ENCODE data around the gene HCRTR1. TPM values are rescaled to one million over a fixed set of nuclear protein-coding genes. Genes with fewer than 3 reads are reported as not detected.

Gene HCRTR1
- total RNA-seq, 2 experiments from 2014 or later: not detected

DNA sequence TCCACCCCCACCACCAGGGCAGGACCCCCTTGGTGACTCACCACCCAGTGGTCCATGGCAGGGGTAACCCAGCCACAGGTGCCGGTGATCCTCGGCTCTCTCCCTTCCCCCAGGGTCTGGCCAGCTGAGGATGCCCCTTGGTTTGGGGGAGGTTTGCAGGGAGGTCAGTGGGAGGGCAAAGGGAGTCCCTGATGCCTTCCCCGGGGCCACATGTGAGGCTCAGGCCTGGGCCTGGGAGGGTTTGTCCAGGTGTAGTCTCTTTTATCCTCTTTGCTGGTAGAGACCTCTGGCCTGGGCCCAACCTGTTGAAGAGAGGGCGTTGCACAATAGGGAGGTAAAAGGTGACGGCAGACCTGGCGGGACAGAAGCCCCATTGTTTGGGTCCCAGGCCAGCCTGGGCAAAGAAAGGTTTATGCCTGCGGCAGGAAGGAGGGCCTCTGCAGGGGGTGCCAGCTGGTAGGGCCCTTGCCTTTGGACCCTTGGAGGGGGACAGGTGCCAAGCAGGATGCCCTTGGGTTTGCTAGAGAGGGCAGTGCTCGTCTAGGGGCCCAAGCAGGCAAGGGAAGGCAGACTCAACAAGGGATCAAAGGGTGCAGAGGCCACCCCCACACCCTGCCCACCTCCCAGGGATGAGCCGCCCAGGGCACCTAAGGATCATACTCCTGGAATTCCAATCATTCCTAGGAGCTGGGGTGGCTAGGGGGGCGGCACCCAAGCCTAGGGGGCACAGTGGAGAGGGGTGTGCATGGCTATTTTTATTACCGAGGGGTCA, 41.9 kb upstream of the HCRTR1 start:
- Mint-ChIP-seq H3K4me1 (ENCODE audit: low read depth) (peaks cover 1% of the 10 kb centered on the region), H3K36me3 (ENCODE audit: low read depth) (no peaks in the 10 kb centered on the region), H3K27me3 (ENCODE audit: low read depth) (peaks cover 13% of the 10 kb centered on the region), H3K27ac (no peak overlapping the region), H3K4me3 (no peak overlapping the region), H3K9me3 (no peaks in the 10 kb centered on the region)
- DNase-seq: no peak
- CTCF ChIA-PET: no interaction called here
- intact Hi-C loops (cut with micrococcal nuclease): no loop called here

DNA sequence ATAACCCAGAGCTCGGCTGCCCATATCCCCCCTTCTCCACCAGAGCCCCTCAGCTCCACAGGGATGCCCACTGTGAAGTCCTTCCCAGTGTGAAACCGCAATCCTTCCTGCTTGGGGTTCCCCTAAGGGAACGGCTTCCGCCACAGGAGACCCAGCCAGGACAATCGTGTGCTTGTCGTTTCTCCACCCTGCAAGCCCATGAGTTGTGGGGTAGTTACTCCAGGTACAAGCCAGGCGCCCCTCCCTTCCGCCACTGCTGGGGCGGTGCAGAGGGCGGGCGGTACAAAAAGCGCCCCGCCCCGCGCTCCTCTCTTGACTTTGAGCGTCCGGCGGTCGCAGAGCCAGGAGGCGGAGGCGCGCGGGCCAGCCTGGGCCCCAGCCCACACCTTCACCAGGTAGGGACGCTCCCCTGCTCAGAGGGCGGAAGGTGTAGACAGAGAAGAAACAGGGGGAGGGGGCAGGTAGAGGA, 41.3 kb upstream of the HCRTR1 start, which contains the start of gene TINAGL1:
TINAGL1 (plus strand) TSS at position 315 of the 469 bp plus-strand sequence. CDS start 634 bp downstream, outside the sequence.
- no peak within 1 kb of the TSS for H3K27ac Mint-ChIP-seq
- CTCF ChIA-PET: no interaction called here
- no peaks in the 10 kb centered on the region for H3K9me3 Mint-ChIP-seq
- peaks cover 11% of the 10 kb centered on the region for H3K27me3 Mint-ChIP-seq (ENCODE audit: low read depth)
- intact Hi-C loops (cut with micrococcal nuclease): no loop called here
- DNase-seq: no peak
- no peaks in the 10 kb centered on the region for H3K36me3 Mint-ChIP-seq (ENCODE audit: low read depth)
- H3K4me1 Mint-ChIP-seq (ENCODE audit: low read depth): peaks cover 1% of the 10 kb centered on the region
- H3K4me3 Mint-ChIP-seq: no peak within 1 kb of the TSS

DNA sequence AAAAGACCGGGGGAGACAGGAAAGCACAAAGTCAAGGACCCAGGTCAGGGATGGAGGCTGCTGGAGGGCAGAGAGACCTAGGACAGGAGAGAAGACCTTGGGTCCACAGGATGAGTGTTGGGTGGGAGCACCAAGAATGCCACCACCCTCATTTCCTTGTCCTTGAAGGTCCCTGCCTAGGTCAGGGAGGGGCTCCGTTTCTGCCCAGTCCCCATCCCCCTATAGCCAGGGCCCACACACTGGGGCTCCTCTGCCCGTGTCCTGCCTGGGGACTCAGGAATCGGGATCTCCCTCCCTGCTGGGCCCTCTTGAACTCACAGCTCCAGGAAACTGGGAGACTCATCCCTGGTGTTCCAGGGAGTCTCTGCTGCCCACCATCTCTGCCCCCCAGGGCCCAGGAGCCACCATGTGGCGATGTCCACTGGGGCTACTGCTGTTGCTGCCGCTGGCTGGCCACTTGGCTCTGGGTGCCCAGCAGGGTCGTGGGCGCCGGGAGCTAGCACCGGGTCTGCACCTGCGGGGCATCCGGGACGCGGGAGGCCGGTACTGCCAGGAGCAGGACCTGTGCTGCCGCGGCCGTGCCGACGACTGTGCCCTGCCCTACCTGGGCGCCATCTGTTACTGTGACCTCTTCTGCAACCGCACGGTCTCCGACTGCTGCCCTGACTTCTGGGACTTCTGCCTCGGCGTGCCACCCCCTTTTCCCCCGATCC, 40.6 kb upstream of the HCRTR1 start:
- intact Hi-C loops (cut with micrococcal nuclease): no loop called here
- Mint-ChIP-seq H3K9me3 (no peaks in the 10 kb centered on the region), H3K36me3 (ENCODE audit: low read depth) (no peaks in the 10 kb centered on the region), H3K4me3 (no peak overlapping the region), H3K27me3 (ENCODE audit: low read depth) (peaks cover 11% of the 10 kb centered on the region), H3K27ac (no peak overlapping the region), H3K4me1 (ENCODE audit: low read depth) (peaks cover 1% of the 10 kb centered on the region)
- CTCF ChIA-PET: no interaction called here
- no peak for DNase-seq

DNA sequence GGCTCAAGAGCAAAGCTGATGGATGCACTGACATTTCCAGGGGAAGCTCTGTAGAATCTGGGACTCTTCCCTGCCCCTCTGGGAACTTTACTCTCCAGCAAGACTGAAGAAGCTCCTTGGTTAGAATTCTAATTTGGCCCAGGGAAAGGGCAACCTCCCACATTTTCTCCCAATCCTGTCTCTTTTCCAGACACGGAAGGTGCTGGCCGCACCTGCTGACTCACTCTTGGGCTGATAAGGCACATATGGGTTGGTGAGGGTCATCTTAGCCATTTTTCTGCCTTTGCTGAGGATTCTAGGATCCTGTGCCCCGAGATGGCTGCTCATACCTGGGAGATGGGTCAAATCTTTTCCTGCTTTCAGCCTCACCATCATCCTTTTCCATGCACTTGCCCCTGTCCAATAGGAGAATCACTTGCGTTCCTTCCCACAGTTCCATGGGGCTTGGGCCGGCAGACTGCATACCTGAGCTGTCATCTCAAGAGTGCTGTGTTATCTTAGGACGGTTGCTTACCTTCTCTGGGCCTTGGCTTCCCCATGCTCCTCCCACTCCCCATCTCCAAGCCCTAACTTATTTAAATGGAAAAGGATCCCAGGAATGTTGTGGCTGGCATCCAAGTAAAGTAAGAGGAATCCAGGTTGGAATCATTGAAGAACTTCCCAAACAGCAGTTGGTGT, 39.8 kb upstream of the HCRTR1 start:
- CTCF ChIA-PET: interaction anchor here (1.6 kb wide), 1 partner anchor 12 kb away, joined by 5 read pairs; no protein-coding TSS in a partner anchor
- Mint-ChIP-seq H3K36me3 (ENCODE audit: low read depth) (no peaks in the 10 kb centered on the region), H3K4me1 (ENCODE audit: low read depth) (peaks cover 1% of the 10 kb centered on the region), H3K4me3 (no peak overlapping the region), H3K9me3 (no peaks in the 10 kb centered on the region), H3K27ac (no peak overlapping the region), H3K27me3 (ENCODE audit: low read depth) (peaks cover 11% of the 10 kb centered on the region)
- intact Hi-C loops (cut with micrococcal nuclease): no loop called here
- no peak for DNase-seq

DNA sequence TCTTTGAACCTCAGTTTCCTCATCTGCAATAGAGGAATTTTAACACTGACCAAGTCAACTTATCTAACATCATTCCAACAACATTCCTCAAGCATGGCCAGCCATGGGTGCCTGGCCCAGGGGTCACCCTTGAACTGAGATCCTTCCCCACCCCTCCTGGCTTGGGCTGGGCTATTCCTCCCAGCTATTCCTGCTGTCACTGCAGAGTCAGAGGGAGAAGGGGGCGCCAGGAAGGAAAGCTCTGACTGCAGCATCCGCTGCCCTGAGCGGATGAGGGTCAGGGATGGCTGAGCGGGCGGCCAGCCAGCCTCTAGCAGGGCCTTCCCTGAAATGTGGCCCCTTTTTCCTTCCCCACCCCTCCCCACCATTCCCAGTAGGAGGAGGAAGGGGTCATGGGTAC, 38.1 kb upstream of the HCRTR1 start:
- Mint-ChIP-seq H3K9me3 (no peaks in the 10 kb centered on the region), H3K4me3 (no peak overlapping the region), H3K27ac (no peak overlapping the region), H3K27me3 (ENCODE audit: low read depth) (peaks cover 11% of the 10 kb centered on the region), H3K4me1 (ENCODE audit: low read depth) (peaks cover 1% of the 10 kb centered on the region), H3K36me3 (ENCODE audit: low read depth) (no peaks in the 10 kb centered on the region)
- CTCF ChIA-PET: interaction anchor here (1.2 kb wide), 1 partner anchor 16 kb away, joined by 5 read pairs; no protein-coding TSS in a partner anchor
- intact Hi-C loops (cut with micrococcal nuclease): no loop called here
- no peak for DNase-seq

DNA sequence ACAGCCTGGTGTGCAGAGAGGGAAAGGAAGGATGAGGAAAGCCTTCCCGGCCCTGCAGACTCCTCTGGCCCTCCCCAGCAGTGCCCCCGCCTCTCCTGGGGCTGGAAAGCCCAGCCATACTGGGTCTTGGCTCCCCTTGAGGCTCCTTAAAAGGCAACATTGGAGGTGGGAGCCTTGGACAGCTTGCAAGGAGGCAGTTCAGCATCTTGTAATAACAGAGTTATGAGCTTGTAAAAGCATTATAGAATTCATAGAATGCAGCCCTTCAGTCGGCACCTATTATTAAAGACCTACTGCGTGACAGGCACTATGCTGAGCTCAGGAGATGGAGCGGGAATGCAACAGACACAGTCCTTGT, 37.0 kb upstream of the HCRTR1 start:
- H3K4me3 Mint-ChIP-seq: no peak overlapping the region
- peaks cover 1% of the 10 kb centered on the region for H3K4me1 Mint-ChIP-seq (ENCODE audit: low read depth)
- H3K27ac Mint-ChIP-seq: no peak overlapping the region
- peaks cover 10% of the 10 kb centered on the region for H3K27me3 Mint-ChIP-seq (ENCODE audit: low read depth)
- DNase-seq: no peak
- CTCF ChIA-PET: interaction anchor here (1.2 kb wide), 1 partner anchor 31 kb away, joined by 3 read pairs; no protein-coding TSS in a partner anchor
- no peaks in the 10 kb centered on the region for H3K9me3 Mint-ChIP-seq
- no peaks in the 10 kb centered on the region for H3K36me3 Mint-ChIP-seq (ENCODE audit: low read depth)
- intact Hi-C loops (cut with micrococcal nuclease): no loop called here

DNA sequence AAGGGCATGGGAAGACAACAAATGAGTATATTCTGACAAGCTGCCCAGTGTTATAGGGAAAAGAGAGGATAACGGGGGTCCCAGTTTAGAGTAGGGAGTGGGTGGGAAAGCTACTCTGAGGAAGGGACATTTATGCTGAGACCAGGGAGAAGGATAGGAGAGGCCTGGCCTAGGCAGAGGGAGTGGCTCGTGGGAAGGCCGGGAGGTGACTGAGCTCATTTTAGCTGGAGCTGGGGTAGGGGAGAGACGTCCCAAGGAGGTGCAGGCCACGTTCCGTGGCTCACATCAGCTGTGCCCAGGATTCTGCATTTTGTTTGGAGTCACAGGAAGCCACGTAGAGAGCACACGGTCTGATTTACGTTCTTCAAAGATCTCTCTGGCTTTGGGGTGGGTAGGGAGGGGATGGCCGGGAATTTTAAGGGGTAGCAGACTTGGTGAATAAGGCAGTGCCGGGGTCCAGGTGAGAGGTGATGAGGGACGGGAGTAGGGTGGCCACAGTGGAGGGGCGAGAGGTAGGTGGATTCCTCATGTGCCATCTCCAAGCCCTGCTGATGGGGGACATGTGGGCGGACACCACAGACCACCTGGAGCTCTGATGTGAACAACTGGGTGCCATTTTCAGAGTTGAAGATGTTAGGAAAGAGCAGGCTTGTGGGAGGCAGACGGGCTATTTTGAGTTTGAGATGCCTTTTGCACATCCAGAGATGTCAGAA, 36.4 kb upstream of the HCRTR1 start:
- Mint-ChIP-seq H3K9me3 (no peaks in the 10 kb centered on the region), H3K36me3 (ENCODE audit: low read depth) (no peaks in the 10 kb centered on the region), H3K4me3 (no peak overlapping the region), H3K27me3 (ENCODE audit: low read depth) (peaks cover 7% of the 10 kb centered on the region), H3K27ac (no peak overlapping the region), H3K4me1 (ENCODE audit: low read depth) (peaks cover under 1% of the 10 kb centered on the region)
- CTCF ChIA-PET: interaction anchor here (1.2 kb wide), 1 partner anchor 32 kb away, joined by 3 read pairs; no protein-coding TSS in a partner anchor
- DNase-seq: no peak
- intact Hi-C loops (cut with micrococcal nuclease): no loop called here

DNA sequence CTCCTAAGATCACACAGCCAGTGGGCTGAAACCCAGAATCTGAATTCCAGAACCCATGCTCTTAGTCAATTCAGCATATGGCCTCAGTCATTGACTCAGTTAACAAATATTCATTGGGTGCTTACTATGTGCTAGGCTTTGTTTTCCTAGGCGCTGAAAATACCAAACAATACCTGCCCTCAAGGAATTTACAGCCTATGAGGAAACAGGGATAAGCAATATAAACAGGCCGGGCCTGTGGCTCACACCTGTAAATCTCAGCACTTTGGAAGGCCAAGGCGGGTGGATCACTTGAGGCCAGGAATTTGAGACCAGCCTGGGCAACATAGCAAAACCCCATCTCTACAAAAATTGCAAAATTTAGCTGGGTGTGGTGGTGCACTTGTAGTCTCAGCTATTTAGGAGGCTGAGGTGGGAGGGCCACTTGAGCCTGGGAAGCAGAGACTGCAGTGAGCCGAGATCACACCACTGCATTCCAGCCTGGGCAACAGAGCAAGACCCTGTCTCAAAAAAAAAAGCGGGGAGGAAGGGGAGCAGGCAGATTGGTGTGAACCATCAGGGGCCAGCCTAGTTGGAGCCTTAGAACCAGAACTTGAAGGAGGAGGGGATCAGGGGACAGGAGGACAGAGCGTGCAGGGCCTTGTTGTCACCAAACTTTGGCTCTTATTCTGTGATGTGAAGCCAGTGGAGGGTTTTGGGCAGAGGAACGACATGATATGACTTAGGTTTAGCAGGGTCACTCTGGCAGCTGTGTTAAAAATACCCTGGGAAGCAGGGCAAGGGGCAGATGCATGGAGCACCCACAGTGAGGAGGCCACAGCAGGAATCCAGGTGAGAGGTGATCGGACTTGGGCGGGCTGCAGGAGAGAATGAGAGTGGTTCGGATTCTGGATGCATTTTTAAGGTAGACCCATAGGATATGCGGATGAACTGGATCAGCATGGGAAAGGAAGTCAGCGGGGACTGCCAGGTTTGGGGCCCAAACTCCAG, 35.4 kb upstream of the HCRTR1 start:
- CTCF ChIA-PET: no interaction called here
- Mint-ChIP-seq H3K36me3 (ENCODE audit: low read depth) (no peaks in the 10 kb centered on the region), H3K27me3 (ENCODE audit: low read depth) (peaks cover 2% of the 10 kb centered on the region), H3K4me1 (ENCODE audit: low read depth) (no peaks in the 10 kb centered on the region), H3K27ac (no peak overlapping the region), H3K9me3 (no peaks in the 10 kb centered on the region), H3K4me3 (no peak overlapping the region)
- DNase-seq: no peak
- intact Hi-C loops (cut with micrococcal nuclease): no loop called here

DNA sequence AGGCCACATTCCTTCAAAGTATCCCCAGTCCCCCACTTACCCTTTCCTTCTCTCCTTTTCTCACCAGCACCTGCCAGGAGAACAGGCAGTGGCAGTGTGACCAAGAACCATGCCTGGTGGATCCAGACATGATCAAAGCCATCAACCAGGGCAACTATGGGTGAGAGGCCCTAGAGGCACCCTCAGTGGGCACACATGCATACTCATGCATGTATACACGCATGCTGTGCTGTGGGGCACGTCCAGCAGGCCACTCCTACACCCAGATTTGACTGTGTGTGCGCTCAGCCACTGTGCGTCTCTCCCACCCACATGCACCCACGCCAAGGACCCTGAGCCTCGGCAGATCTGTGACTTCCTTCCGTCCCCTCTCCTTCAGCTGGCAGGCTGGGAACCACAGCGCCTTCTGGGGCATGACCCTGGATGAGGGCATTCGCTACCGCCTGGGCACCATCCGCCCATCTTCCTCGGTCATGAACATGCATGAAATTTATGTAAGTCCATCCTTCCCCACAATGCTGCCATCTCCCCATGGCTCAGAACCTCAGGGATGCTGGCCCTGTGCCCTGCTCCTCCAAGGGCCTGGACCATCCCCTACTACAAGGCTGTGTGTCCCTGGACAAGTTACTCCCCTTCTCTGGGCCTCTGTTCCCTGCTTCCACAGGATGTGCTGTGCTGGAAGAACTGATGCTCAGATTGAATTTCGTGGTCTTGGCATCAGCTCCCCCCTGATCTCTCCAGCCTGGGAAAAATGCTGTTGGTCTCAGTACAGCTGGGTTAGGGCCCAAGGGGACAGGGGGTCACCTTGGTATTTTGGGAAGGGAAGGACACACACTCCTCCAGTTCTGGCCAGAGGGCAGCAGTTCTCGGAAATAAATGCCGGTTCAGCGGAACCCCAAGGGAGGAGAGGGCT, 34.2 kb upstream of the HCRTR1 start:
- Mint-ChIP-seq H3K27me3 (ENCODE audit: low read depth) (peaks cover 8% of the 10 kb centered on the region), H3K9me3 (no peaks in the 10 kb centered on the region)

DNA sequence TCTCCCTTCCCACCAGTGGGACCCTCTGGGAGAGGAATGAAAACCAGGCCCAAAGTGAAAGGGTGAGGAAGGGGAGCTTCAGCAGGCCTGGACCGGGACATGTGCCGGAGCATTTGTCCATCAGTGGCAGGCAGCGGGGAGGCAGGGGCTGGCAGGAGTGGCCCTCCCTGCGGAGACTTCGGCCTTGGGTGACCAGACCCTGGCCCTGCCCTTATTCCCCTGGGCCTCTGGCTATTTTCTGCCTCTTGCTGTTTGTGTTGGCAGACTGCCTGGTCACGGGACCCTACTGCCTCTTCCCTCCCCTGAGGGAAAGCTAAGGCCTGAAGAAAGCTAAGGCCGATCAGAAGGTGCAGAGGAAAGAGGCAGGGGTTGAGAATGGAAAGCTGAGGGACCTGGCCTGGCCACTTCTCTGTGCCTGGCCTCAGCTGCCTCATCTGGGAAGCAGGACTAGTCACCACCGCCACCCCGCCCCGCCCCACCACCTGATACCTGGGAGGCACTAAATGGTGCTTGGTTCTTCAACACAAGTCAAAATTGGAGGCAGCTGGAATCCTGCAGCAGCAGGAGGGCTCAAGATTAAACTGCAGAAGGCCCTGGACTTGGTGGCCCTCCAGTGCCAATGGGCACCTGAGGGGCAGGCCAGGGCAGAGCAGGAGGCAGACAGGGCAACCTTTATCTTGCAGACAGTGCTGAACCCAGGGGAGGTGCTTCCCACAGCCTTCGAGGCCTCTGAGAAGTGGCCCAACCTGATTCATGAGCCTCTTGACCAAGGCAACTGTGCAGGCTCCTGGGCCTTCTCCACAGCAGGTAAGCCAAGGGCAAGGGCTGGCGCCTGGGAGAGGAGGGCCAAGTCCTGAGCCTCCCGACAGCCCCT, 33.3 kb upstream of the HCRTR1 start:
- CTCF ChIA-PET: no interaction called here
- Mint-ChIP-seq H3K4me1 (ENCODE audit: low read depth) (peaks cover 2% of the 10 kb centered on the region), H3K9me3 (no peaks in the 10 kb centered on the region), H3K27me3 (ENCODE audit: low read depth) (peaks cover 11% of the 10 kb centered on the region), H3K27ac (no peak overlapping the region), H3K36me3 (ENCODE audit: low read depth) (no peaks in the 10 kb centered on the region), H3K4me3 (no peak overlapping the region)
- DNase-seq: no peak
- intact Hi-C loops (cut with micrococcal nuclease): no loop called here

More for the DNA sequence above, 34.2 kb upstream of the HCRTR1 start:
- peaks cover 2% of the 10 kb centered on the region for H3K4me1 Mint-ChIP-seq (ENCODE audit: low read depth)
- H3K4me3 Mint-ChIP-seq: no peak overlapping the region
- no peaks in the 10 kb centered on the region for H3K36me3 Mint-ChIP-seq (ENCODE audit: low read depth)
- CTCF ChIA-PET: no interaction called here
- H3K27ac Mint-ChIP-seq: no peak overlapping the region
- intact Hi-C loops (cut with micrococcal nuclease): no loop called here
- no peak for DNase-seq
